Stomach (tissue), 4 donors: ENCODE results near the gene RPS6KL1.

ENCODE experiments used
- POLR2A ChIP-seq, 4 donors: fragments of 450-650 bp; IDR thresholded peaks; one replicate each; pipeline ENCODE4 v1.6.1; 2016; ENCODE audit warnings: antibody characterized with exemption in 4 of 4, control low read depth in 2 of 4, mild to moderate bottlenecking in 1 of 4, moderate library complexity in 1 of 4
- TF ChIP-seq, protein P1 (sequence below), 7 experiments: fragments of 450-650 bp in 4 of 7; fragments of 200-600 bp in 3 of 7; sonication (generic) in 3 of 7; IDR thresholded peaks; one replicate each; pipeline ENCODE4 v1.5.1; 2016 to 2019; ENCODE audit warnings: antibody characterized with exemption in 7 of 7, control low read depth in 2 of 7, mild to moderate bottlenecking in 1 of 7

DNA sequence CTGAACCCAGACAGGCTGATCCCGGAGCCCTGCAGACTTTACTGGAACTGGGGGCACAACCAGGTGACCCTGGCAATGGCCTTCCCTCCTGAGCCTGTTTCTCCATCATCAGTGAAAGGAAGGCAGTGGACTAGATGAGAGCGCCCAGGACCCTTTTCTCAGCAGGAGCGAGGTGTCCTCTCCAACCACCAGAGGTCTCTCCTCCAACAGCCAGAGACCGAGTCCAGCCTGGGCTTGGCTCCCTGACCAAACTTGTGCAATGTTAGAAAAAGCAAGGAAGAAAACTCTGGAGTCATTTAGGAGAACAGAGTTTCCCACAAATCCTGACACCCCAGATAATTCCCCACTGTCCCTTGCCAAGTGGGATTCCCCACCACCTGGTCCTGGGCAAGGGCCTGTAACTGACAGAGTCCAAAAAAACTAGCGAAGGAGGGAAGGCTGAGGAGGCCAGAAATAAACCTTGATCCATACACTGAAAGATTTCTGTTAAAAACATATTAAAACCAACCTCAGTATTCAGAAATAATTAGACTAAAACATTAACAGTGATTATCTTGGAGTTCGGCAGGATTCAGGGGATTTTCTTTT, 9.0 kb downstream of the RPS6KL1 start:
- TF ChIP-seq, protein P1, sequence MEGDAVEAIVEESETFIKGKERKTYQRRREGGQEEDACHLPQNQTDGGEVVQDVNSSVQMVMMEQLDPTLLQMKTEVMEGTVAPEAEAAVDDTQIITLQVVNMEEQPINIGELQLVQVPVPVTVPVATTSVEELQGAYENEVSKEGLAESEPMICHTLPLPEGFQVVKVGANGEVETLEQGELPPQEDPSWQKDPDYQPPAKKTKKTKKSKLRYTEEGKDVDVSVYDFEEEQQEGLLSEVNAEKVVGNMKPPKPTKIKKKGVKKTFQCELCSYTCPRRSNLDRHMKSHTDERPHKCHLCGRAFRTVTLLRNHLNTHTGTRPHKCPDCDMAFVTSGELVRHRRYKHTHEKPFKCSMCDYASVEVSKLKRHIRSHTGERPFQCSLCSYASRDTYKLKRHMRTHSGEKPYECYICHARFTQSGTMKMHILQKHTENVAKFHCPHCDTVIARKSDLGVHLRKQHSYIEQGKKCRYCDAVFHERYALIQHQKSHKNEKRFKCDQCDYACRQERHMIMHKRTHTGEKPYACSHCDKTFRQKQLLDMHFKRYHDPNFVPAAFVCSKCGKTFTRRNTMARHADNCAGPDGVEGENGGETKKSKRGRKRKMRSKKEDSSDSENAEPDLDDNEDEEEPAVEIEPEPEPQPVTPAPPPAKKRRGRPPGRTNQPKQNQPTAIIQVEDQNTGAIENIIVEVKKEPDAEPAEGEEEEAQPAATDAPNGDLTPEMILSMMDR (IDR thresholded peaks at IDR 0.05) = peak in 4 of 7 experiments; percentile 52 to 71 (median 54)
- no peak for TF ChIP-seq POLR2A (IDR thresholded peaks at IDR 0.05)
